GM18867 (cell line): Measurements from ENCODE around the gene SEMA3B.
"Not testable (repeated sequence)": the region's sequence is repeated elsewhere in the genome, so short reads cannot be mapped to it uniquely, and the experiment has no call there.

Experiments
- ATAC-seq: cut with Tn5 transposase; IDR thresholded peaks from one replicate; pipeline ENCODE4 v1.9.1; 2021; ENCODE audit warnings: mild to moderate bottlenecking, moderate library complexity; ENCODE audit not compliant: unreplicated experiment

The SEMA3B gene

GRCh38 chr3:50258029-50258680 lies 10.8 kb upstream of the SEMA3B start:
- no peak for ATAC-seq

DNA sequence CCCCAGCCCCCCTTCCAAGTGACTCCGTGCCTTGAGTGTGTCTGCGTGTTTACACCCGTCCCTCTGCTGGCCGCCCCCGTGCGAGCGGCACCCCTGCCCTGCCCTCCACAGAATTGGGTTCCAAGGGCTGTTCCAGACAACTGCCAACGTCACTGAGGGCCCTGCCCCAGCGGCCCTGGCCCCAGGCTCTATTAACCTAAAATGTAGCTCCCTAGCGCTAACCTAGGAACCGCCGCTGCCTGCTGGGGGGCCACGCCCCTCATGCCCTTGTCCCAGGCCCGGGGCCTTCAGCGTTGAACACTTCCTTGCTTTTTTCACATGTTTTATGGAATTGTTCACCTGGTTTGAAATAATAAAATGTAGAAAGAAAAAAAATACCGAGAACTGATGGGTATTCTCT lies 10.0 kb upstream of the SEMA3B start:
- no peak for ATAC-seq

DNA sequence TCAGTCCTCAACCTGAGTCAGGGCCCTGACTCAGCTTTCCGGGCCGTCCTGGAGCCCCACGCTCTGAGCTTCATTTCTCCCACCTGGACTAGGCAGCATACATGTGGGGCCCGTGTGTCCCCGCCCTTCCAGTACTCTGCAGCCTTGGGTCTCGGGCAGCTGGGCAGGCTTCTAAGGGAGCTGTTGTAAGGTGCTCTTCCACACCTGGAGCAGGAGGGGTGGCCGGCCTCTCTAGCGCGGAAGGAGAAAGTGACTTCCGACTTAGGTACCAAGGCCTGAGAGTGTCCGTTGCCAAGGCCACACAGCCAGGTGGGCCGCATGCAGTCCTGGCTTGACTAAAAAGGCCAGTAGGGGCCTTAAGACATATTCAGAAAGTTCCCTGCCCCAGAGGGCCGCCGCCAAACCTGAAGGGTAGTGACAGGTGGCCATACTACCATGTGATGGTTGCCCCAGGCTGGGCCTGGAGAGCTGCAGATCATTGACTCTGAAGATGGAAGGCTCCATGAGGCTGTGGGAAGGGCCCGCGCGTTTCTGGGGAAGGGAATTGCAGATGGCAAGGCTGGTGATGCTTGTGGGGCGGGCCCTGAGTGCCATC lies 9.4 kb upstream of the SEMA3B start:
- peak; percentile 7 for ATAC-seq

GRCh38 chr3:50260027-50260941 lies 8.7 kb upstream of the SEMA3B start:
- peak; percentile 87 for ATAC-seq

- ATAC-seq, result no peak
Observed at GRCh38 chr3:50260942-50261441, 8.0 kb upstream of the SEMA3B start.

DNA sequence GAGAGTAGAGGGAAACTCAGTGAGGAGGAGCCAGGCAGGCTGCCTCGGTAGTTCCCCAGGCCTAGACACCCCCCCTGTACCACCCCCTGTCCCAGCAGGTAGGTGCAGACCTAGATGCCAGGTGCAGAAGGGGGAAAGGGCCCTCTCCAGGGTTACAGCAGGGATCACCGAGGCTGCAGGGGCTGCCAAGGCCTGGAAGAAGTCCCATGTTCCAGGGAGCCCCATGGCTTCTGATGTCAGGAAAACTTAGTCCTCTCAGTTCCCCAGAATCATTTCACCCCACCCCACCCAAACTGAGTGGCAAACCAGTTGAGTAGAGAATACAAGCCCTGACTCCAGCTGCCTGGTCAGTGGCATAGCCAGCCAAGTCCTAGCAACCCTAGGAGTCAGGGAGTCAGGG lies 7.4 kb upstream of the SEMA3B start:
- ATAC-seq, result no peak

DNA sequence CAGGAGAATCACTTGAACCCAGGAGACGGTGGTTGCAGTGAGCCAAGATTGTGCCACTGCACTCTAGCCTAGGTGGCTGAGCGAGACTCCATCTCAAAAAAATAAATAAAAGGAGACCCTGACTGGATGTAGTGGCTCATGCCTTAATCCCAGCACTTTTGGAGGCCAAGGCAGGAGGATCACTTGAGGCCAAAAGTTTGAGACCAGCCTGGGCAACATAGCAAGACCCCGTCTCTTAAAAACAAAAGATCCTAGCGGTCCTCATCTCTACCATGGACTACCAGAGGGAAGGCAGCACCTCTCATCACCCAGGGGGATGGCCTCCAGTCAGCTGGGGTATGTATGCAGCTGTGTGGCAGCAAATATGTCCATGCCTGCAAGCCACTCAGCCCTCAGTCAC lies 6.7 kb upstream of the SEMA3B start:
- ATAC-seq, result not testable (repeated sequence)

- ATAC-seq, result no peak
Observed at GRCh38 chr3:50262778-50263177, 6.2 kb upstream of the SEMA3B start.

DNA sequence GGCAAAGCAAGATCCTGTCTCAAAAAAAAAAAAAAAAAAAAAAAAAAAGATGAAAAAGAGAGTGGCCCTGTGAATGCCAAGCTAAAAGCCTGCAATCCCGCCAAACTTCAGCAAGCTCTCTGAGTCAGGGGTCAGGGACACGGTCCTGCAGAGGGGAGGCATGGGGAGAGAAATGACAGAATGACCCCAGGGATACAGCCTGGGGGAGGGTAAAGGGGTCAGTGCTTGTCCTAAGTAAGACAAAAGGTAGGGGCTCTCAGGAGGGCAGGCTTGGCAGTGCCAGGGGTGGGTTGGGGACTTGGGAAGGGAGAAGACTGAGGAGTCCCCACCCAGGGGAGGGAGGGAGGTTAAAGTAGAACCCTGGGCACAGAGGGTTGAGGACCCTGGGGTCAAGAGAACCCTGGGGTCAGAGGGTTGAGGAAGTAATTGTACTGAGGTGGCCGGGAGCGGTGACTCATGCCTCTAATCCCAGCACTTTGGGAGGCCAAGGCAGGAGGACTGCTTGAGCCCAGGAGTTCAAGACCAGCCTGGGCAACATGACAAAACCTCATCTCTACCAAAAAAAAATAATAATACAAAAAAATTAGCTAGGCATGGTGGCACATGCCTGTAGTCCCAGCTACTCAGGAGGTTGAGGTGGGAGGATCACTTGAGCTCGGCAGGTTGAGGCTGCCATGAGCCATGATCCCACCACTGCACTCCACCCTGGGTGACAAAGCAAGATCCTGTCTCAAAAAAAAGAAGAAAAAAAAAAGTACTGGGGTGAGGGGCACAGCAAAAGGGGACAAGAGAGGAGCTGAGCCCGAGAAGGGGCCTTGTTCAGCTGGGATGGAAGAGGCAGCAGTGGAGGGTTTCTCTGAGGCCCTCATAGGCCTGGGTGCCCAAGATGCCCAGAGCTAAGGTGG lies 5.2 kb upstream of the SEMA3B start:
- ATAC-seq, result no peak

GRCh38 chr3:50264383-50264963 lies 4.5 kb upstream of the SEMA3B start:
- no peak for ATAC-seq

DNA sequence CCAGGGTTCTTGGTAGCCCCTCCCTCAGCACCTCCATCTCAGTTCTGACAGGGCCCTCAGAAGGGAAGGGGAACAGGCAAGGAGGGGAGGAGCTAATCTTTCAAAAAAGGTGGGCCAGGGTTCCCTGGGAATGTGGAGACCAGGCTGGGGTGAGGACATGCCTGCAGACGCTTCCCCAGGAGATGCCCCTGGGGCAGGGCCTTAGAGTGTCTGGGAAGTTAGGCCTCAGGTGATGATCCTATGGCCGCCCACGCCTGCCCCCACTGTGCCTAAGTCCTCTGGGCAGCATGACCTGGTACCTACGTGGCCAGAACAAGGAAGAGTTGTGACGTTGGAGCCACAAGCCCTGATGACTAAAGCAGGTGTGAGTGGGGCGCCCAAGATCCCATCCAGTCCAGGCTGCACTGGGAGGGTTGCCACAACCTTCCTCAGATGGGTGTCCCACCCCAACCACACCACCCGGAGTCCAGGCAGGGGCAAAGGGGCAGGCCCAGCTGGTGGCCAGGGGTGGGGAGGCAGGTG lies 3.9 kb upstream of the SEMA3B start:
- no peak for ATAC-seq

- no peak for ATAC-seq
Observed at GRCh38 chr3:50265571-50265970, 3.4 kb upstream of the SEMA3B start.

GRCh38 chr3:50266017-50266416 lies 2.9 kb upstream of the SEMA3B start:
- ATAC-seq, result no peak

GRCh38 chr3:50266836-50267235 lies 2.1 kb upstream of the SEMA3B start:
- ATAC-seq, result no peak

GRCh38 chr3:50267280-50267913 lies 1.6 kb upstream of the SEMA3B start:
- ATAC-seq, result no peak

GRCh38 chr3:50268276-50268675 lies 671 bp upstream of the SEMA3B start:
- no peak for ATAC-seq

DNA sequence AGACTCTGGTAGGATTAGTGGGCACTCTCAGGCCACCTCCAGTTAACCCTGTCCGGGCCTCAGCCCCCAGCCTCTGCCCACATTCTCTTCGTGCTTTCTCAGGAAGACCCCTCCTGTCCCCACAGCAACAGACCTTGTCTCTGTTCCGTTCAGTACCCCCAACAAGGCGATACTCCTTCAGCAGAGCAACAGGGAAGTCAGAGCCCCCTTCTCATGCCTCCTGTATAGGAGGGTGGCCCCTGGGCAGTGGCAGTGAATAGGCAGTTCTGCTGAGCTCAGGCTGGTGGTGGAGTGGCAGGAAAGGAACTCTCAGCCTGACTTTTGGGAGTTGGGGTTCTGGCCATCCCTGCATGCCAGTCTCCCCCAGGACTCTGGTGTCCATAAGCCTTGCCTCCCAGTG lies 513 bp downstream of the SEMA3B start:
- no peak for ATAC-seq

DNA sequence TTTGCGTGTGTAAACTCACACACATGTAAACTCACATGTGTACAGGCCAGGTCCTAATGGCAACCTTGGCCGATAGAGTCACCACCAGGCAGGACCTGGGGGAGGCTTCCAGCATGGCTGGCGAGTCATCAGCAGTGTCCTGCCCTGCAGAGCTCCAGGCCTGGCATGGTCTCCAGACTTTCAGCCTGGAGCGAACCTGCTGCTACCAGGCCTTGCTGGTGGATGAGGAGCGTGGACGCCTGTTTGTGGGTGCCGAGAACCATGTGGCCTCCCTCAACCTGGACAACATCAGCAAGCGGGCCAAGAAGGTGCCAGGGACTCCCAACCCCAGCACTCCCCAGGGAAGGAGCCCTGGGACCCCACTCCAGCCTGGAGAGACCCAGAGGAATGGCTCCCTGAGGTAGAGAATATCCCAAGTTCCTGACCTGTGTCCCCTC lies 1.0 kb downstream of the SEMA3B start:
- no peak for ATAC-seq

DNA sequence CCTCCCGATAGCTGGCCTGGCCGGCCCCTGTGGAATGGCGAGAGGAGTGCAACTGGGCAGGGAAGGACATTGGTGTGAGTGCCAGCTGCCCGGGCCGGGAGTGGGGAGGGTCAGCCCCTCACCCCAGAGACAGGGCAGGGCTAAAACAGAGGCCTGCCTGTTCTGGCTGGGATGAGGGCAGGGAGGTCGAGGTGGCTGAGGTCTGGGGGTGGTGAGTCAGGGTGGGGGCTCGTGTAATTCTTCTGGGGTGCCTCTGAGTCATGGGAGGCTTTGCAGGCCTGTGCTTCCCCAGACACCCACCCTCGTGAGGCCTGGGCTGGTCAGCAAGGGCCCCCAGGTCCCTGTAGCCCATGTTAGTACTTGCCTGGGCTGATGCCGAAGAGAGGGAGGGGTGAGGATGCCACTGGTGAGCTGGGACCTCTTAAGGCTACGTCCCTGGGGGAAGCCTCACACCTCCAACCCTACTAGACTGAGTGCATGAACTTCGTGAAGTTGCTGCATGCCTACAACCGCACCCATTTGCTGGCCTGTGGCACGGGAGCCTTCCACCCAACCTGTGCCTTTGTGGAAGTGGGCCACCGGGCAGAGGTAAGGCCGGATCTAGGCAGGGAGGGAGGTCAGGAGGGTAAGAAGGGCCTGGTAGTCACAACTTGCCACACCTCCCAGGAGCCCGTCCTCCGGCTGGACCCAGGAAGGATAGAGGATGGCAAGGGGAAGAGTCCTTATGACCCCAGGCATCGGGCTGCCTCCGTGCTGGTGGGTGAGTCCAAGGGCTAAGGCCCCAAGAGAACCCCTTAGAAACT lies 1.7 kb downstream of the SEMA3B start:
- ATAC-seq, result no peak
